Ishikawa (cell line): ENCODE measurements around the gene MVP.

Source experiments
- CEBPB ChIP-seq: IDR thresholded peaks from 2 replicates; pipeline ENCODE4 v1.6.1; 2012
- EGR1 ChIP-seq: IDR thresholded peaks from 2 replicates; pipeline ENCODE4 v1.6.1; 2012
- EP300 ChIP-seq: IDR thresholded peaks from 2 replicates; pipeline ENCODE4 v1.6.1; 2012; ENCODE audit warnings: borderline replicate concordance
- FOXM1 ChIP-seq: IDR thresholded peaks from 2 replicates; pipeline ENCODE4 v1.6.1; 2012; ENCODE audit warnings: low read depth, borderline replicate concordance
- MAX ChIP-seq: IDR thresholded peaks from 2 replicates; pipeline ENCODE4 v1.6.1; 2012
- NFIC ChIP-seq: IDR thresholded peaks from 2 replicates; pipeline ENCODE4 v1.6.1; 2012
- RAD21 ChIP-seq: IDR thresholded peaks from 2 replicates; pipeline ENCODE4 v1.6.1; 2012; ENCODE audit warnings: low read depth
- REST ChIP-seq: IDR thresholded peaks from 2 replicates; pipeline ENCODE4 v1.6.1; 2012; ENCODE audit warnings: low read depth, mild to moderate bottlenecking
- TCF12 ChIP-seq: IDR thresholded peaks from 2 replicates; pipeline ENCODE4 v1.6.1; 2012; ENCODE audit warnings: low read depth
- TEAD4 ChIP-seq: IDR thresholded peaks from 2 replicates; pipeline ENCODE4 v1.6.1; 2012
- YY1 ChIP-seq: IDR thresholded peaks from 2 replicates; pipeline ENCODE4 v1.6.1; 2012; ENCODE audit warnings: low read depth

GRCh38 chr16:29864205-29864604 is 43.9 kb downstream of the MVP start:
- TF ChIP-seq MAX (no peak), RAD21 (no peak), TEAD4 (no peak), REST (no peak), EP300 (no peak), YY1 (no peak), TCF12 (no peak), FOXM1 (no peak), CEBPB (no peak), NFIC (no peak), EGR1 (no peak)
